GM12801 (cell line): ENCODE measurements around the gene KCTD4.

Experiments used
- CTCF ChIP-seq: IDR thresholded peaks from one replicate; pipeline ENCODE4 v1.5.1; 2011; ENCODE audit warnings: control low read depth; ENCODE audit not compliant: insufficient read length; ENCODE audit errors: extremely low read depth

The KCTD4 gene

GRCh38 chr13:45215392-45216077, 14.7 kb upstream of the KCTD4 start:
- TF ChIP-seq CTCF: no peak

- no peak for TF ChIP-seq CTCF
These were observed 8.4 kb upstream of the KCTD4 start for GRCh38 chr13:45209229-45209628.

GRCh38 chr13:45208132-45208531, 7.3 kb upstream of the KCTD4 start:
- no peak for TF ChIP-seq CTCF

GRCh38 chr13:45207319-45207718, 6.5 kb upstream of the KCTD4 start:
- no peak for TF ChIP-seq CTCF

GRCh38 chr13:45206340-45206739, 5.5 kb upstream of the KCTD4 start:
- no peak for TF ChIP-seq CTCF

- TF ChIP-seq CTCF: no peak
These were observed 4.3 kb upstream of the KCTD4 start for GRCh38 chr13:45205124-45205523.

- no peak for TF ChIP-seq CTCF
These were observed 1.1 kb downstream of the KCTD4 start for GRCh38 chr13:45199711-45200110.
